ENCODE measurements around the gene KIAA1549. TPM values are rescaled to one million over a fixed set of nuclear protein-coding genes. Genes with fewer than 3 reads are reported as not detected.

KIAA1549 gene
- polyA plus RNA-seq, 2 of the 4 experiments (the other 2 are of a cell fraction) = 4.1 to 4.7 TPM

- FAIRE-seq (no peak), ATAC-seq (no peak), DNase-seq (ENCODE audit: low read depth in 1 of 2, low spot score in 1 of 2) (no peak)
- no peaks in the 10 kb centered on the region for H3K9me3 ChIP-seq
- CTCF ChIA-PET = interaction anchor here (0.6 to 1.3 kb wide), 4 partner anchors 8 to 494 kb away, joined by 3 to 5 read pairs (median 3); no protein-coding TSS in a partner anchor
- POLR2A ChIA-PET = no interaction called here
- TF ChIP-seq RNF2 (IDR thresholded peaks at IDR 0.05; ENCODE audit: borderline replicate concordance, low read depth) (no peak), JUN (IDR thresholded peaks at IDR 0.05) (no peak), RFX5 (IDR thresholded peaks at IDR 0.05) (no peak)
- TF ChIP-seq, protein P1, sequence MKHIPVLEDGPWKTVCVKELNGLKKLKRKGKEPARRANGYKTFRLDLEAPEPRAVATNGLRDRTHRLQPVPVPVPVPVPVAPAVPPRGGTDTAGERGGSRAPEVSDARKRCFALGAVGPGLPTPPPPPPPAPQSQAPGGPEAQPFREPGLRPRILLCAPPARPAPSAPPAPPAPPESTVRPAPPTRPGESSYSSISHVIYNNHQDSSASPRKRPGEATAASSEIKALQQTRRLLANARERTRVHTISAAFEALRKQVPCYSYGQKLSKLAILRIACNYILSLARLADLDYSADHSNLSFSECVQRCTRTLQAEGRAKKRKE (CRISPR knock-in tag; IDR thresholded peaks at IDR 0.05; ENCODE audit: low read depth) = no peak
- no peak overlapping the region for H3K27ac ChIP-seq
- H3K4me2 ChIP-seq = no peak overlapping the region
- H3K4me1 ChIP-seq = no peaks in the 10 kb centered on the region
- H3K4me3 ChIP-seq = no peak overlapping the region
These were observed 123.5 kb downstream of the KIAA1549 start for GRCh38 chr7:138857728-138858127.

- TF ChIP-seq, protein P2, sequence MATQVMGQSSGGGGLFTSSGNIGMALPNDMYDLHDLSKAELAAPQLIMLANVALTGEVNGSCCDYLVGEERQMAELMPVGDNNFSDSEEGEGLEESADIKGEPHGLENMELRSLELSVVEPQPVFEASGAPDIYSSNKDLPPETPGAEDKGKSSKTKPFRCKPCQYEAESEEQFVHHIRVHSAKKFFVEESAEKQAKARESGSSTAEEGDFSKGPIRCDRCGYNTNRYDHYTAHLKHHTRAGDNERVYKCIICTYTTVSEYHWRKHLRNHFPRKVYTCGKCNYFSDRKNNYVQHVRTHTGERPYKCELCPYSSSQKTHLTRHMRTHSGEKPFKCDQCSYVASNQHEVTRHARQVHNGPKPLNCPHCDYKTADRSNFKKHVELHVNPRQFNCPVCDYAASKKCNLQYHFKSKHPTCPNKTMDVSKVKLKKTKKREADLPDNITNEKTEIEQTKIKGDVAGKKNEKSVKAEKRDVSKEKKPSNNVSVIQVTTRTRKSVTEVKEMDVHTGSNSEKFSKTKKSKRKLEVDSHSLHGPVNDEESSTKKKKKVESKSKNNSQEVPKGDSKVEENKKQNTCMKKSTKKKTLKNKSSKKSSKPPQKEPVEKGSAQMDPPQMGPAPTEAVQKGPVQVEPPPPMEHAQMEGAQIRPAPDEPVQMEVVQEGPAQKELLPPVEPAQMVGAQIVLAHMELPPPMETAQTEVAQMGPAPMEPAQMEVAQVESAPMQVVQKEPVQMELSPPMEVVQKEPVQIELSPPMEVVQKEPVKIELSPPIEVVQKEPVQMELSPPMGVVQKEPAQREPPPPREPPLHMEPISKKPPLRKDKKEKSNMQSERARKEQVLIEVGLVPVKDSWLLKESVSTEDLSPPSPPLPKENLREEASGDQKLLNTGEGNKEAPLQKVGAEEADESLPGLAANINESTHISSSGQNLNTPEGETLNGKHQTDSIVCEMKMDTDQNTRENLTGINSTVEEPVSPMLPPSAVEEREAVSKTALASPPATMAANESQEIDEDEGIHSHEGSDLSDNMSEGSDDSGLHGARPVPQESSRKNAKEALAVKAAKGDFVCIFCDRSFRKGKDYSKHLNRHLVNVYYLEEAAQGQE (IDR thresholded peaks at IDR 0.05) = no peak
- TF ChIP-seq SMC3 (IDR thresholded peaks at IDR 0.05) (no peak), CHD2 (IDR thresholded peaks at IDR 0.05; ENCODE audit: low read length, partially characterized antibody) (no peak), FOXS1 (CRISPR knock-in tag; IDR thresholded peaks at IDR 0.05) (no peak), CHD4 (IDR thresholded peaks at IDR 0.05; ENCODE audit: borderline replicate concordance) (no peak)
- TF ChIP-seq, protein P3, sequence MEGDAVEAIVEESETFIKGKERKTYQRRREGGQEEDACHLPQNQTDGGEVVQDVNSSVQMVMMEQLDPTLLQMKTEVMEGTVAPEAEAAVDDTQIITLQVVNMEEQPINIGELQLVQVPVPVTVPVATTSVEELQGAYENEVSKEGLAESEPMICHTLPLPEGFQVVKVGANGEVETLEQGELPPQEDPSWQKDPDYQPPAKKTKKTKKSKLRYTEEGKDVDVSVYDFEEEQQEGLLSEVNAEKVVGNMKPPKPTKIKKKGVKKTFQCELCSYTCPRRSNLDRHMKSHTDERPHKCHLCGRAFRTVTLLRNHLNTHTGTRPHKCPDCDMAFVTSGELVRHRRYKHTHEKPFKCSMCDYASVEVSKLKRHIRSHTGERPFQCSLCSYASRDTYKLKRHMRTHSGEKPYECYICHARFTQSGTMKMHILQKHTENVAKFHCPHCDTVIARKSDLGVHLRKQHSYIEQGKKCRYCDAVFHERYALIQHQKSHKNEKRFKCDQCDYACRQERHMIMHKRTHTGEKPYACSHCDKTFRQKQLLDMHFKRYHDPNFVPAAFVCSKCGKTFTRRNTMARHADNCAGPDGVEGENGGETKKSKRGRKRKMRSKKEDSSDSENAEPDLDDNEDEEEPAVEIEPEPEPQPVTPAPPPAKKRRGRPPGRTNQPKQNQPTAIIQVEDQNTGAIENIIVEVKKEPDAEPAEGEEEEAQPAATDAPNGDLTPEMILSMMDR (IDR thresholded peaks at IDR 0.05) = no peak
- TF ChIP-seq, protein P4, sequence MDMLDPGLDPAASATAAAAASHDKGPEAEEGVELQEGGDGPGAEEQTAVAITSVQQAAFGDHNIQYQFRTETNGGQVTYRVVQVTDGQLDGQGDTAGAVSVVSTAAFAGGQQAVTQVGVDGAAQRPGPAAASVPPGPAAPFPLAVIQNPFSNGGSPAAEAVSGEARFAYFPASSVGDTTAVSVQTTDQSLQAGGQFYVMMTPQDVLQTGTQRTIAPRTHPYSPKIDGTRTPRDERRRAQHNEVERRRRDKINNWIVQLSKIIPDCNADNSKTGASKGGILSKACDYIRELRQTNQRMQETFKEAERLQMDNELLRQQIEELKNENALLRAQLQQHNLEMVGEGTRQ (IDR thresholded peaks at IDR 0.05) = no peak
- Histone ChIP-seq H3K27ac (no peak overlapping the region), H3K4me2 (no peak overlapping the region), H3K4me1 (no peaks in the 10 kb centered on the region), H3K9me3 (no peaks in the 10 kb centered on the region), H3K4me3 (no peak overlapping the region)
- ChIA-PET POLR2A (no interaction called here), CTCF (interaction anchor here (0.8 to 1.1 kb wide), 2 partner anchors 17 to 221 kb away, joined by 3 read pairs; no protein-coding TSS in a partner anchor)
- no peak for DNase-seq (ENCODE audit: low read depth in 1 of 2, low spot score in 1 of 2)
- no peak for FAIRE-seq
- 88% methylated on average over 5 of the region's 5 CpGs for WGBS (ENCODE audit: missing lambda C conversion rate)
- ATAC-seq = no peak
These were observed 127.0 kb downstream of the KIAA1549 start for GRCh38 chr7:138854115-138854645.

GRCh38 chr7:138853448-138853847 lies 127.7 kb downstream of the KIAA1549 start:
- CTCF ChIA-PET = interaction anchor here (0.6 to 1.8 kb wide), 4 partner anchors 14 to 221 kb away, joined by 3 to 4 read pairs (median 3); no protein-coding TSS in a partner anchor
- H3K27ac ChIP-seq = no peak overlapping the region
- no peaks in the 10 kb centered on the region for H3K9me3 ChIP-seq
- DNase-seq (ENCODE audit: low read depth in 1 of 2, low spot score in 1 of 2) = no peak
- ATAC-seq = no peak
- H3K4me3 ChIP-seq = no peak overlapping the region
- peaks cover 2% of the 10 kb centered on the region; the same call in 1 of the 3 replicates for H3K4me1 ChIP-seq
- TF ChIP-seq SREBF2 (IDR thresholded peaks at IDR 0.05) (no peak), MYC (IDR thresholded peaks at IDR 0.05; ENCODE audit: borderline replicate concordance, low read length) (no peak), JUNB (IDR thresholded peaks at IDR 0.05) (no peak), EHF (CRISPR knock-in tag; IDR thresholded peaks at IDR 0.05) (no peak), ZNF302 (CRISPR knock-in tag; IDR thresholded peaks at IDR 0.05) (no peak), CEBPB (IDR thresholded peaks at IDR 0.05) (no peak), POLR2A (IDR thresholded peaks at IDR 0.05; ENCODE audit: low read length) (no peak), FOSB (CRISPR knock-in tag; IDR thresholded peaks at IDR 0.05) (no peak), MAX (IDR thresholded peaks at IDR 0.05) (no peak)
- TF ChIP-seq, protein P2 (IDR thresholded peaks at IDR 0.05) = no peak
- POLR2A ChIA-PET = no interaction called here
- WGBS (ENCODE audit: missing lambda C conversion rate) = 92% methylated on average over 3 of the region's 3 CpGs
- FAIRE-seq = no peak
- H3K4me2 ChIP-seq = no peak overlapping the region
